CD4-positive, alpha-beta T cell (primary cell): ENCODE results near the gene MT1M. TPM values are rescaled to one million over a fixed set of nuclear protein-coding genes. Genes with fewer than 3 reads are reported as not detected.

Experiments
- ATAC-seq: fragments of 200-7000 bp; cut with Tn5 transposase; one replicate; pipeline ENCODE4 v1.10.0; 2022; ENCODE audit warnings: mild to moderate bottlenecking; ENCODE audit not compliant: poor library complexity
- CTCF ChIA-PET: fragments of 350-600 bp; sonication (Branson Sonifier 250); formaldehyde crosslinking; loops from one replicate; lab custom pipeline; 2021; ENCODE audit warnings: antibody characterized with exemption, inconsistent platforms; lab: Charles Lee
- POLR2A ChIA-PET: fragments of 350-600 bp; sonication (Branson Sonifier 250); formaldehyde crosslinking; loops from one replicate; lab custom pipeline; 2021; ENCODE audit warnings: antibody characterized with exemption, inconsistent platforms; lab: Charles Lee
- DNase-seq, 14 experiments: peaks; one replicate each; pipeline ENCODE4 v3.0.0-alpha.2; 2013 to 2020; ENCODE audit warnings: mixed read lengths in 2 of 14
- H3K27ac ChIP-seq, 2 donors: one replicate each; pipeline versions ENCODE4 v1.5.1 to v1.7.0; 2013; ENCODE audit warnings: low read length in 2 of 2, low read depth in 1 of 2, mild to moderate bottlenecking in 1 of 2
- H3K27me3 ChIP-seq, 2 experiments: 1 replicate in 1 of 2; 2 replicates in 1 of 2; pipeline versions ENCODE4 v1.6.1 to v1.7.0; 2013; ENCODE audit warnings: low read length in 2 of 2, control low read depth in 1 of 2, mild to moderate bottlenecking in 1 of 2, moderate library complexity in 1 of 2; ENCODE audit not compliant: insufficient read depth in 2 of 2, control insufficient read depth in 1 of 2
- H3K36me3 ChIP-seq: one replicate; pipeline ENCODE4 v1.6.1; 2013; ENCODE audit warnings: low read length, control low read depth; ENCODE audit not compliant: insufficient read depth
- H3K4me1 ChIP-seq: one replicate; pipeline ENCODE4 v1.6.1; 2013; ENCODE audit warnings: low read length, control low read depth; ENCODE audit not compliant: insufficient read depth
- H3K4me3 ChIP-seq: one replicate; pipeline ENCODE4 v1.5.1; 2013; ENCODE audit warnings: mild to moderate bottlenecking, low read length, moderate library complexity
- H3K9me3 ChIP-seq, 2 experiments: 1 replicate in 1 of 2; 2 replicates in 1 of 2; pipeline versions ENCODE4 v1.6.1 to v1.7.0; 2013; ENCODE audit warnings: low read length in 2 of 2, mild to moderate bottlenecking in 2 of 2, control low read depth in 1 of 2, moderate library complexity in 1 of 2; ENCODE audit not compliant: control insufficient read depth in 1 of 2, insufficient read depth in 1 of 2
- H3K27ac Mint-ChIP-seq: one replicate; pipeline ENCODE4 v1.8.0; 2020; ENCODE audit warnings: mixed read lengths
- H3K27me3 Mint-ChIP-seq: one replicate; pipeline ENCODE4 v1.8.0; 2021; ENCODE audit warnings: mixed read lengths
- H3K36me3 Mint-ChIP-seq: one replicate; pipeline ENCODE4 v1.8.0; 2021; ENCODE audit warnings: low read depth, mixed read lengths
- H3K4me1 Mint-ChIP-seq: one replicate; pipeline ENCODE4 v1.8.0; 2021; ENCODE audit warnings: low read depth, mixed read lengths
- H3K4me3 Mint-ChIP-seq: one replicate; pipeline ENCODE4 v1.8.0; 2020; ENCODE audit warnings: mild to moderate bottlenecking, mixed read lengths
- H3K9me3 Mint-ChIP-seq: one replicate; pipeline ENCODE4 v1.8.0; 2020; ENCODE audit warnings: mixed read lengths
- intact Hi-C, 2 experiments: fragments of 100-400 bp; cut with DNase I in 1 of 2; cut with micrococcal nuclease in 1 of 2; formaldehyde crosslinking; loops; one replicate each; pipeline versions ENCODE4 v1.15.1 to v1.9.0; 2023 to 2025; cut with DNase I, micrococcal nuclease
- total RNA-seq, 174 experiments: library from RNA in 2 of 174; stranded (reverse) in 2 of 174; gene quantifications; one replicate each; pipeline ENCODE4 v1.2.3 and lab custom pipeline; 2021 to 2026
- TF ChIP-seq, protein P1 (sequence below): fragments of 200-600 bp; IDR thresholded peaks from one replicate; pipeline ENCODE4 v1.8.0; 2022; ENCODE audit warnings: antibody characterized with exemption, mild to moderate bottlenecking

The MT1M gene
- total RNA-seq, 2 experiments from 2014 or later = not detected

DNA sequence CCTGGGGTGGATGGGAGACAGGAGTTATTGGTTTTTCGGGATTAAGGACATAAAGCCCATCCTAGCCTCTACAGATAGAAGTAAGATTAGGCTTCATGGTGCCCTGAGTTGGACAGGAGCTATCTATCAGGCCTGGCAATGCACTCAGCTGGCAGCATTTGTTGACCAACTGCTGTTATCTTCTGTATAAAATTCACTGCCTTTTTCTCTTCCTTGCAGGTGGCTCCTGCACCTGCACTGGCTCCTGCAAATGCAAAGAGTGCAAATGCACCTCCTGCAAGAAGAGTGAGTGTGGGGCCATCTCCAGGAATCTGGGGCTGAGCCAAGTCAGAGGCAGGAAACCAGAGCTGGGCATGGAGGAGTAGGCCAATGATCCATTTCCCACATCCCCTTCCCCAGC lies 6.6 kb downstream of the MT1M start:
- peaks cover 57% of the 10 kb centered on the region for H3K4me1 Mint-ChIP-seq
- Histone ChIP-seq H3K4me3 (no peak overlapping the region), H3K9me3 (peaks cover 0 to 8% of the 10 kb centered on the region in 2 experiments), H3K27me3 (peaks cover 51 to 60% of the 10 kb centered on the region in 2 experiments), H3K4me1 (peaks cover 49% of the 10 kb centered on the region), H3K36me3 (no peaks in the 10 kb centered on the region), H3K27ac (no peak overlapping the region)
- H3K27ac Mint-ChIP-seq = no peak overlapping the region
- POLR2A ChIA-PET = interaction anchor here (0.9 kb wide), 1 partner anchor 27 kb away, joined by 3 read pairs; no protein-coding TSS in a partner anchor
- ATAC-seq = no peak
- no peaks in the 10 kb centered on the region for H3K9me3 Mint-ChIP-seq
- intact Hi-C loops = no loop called here
- DNase-seq = no peak
- peaks cover 69% of the 10 kb centered on the region for H3K27me3 Mint-ChIP-seq
- H3K4me3 Mint-ChIP-seq = no peak overlapping the region
- TF ChIP-seq, protein P1, sequence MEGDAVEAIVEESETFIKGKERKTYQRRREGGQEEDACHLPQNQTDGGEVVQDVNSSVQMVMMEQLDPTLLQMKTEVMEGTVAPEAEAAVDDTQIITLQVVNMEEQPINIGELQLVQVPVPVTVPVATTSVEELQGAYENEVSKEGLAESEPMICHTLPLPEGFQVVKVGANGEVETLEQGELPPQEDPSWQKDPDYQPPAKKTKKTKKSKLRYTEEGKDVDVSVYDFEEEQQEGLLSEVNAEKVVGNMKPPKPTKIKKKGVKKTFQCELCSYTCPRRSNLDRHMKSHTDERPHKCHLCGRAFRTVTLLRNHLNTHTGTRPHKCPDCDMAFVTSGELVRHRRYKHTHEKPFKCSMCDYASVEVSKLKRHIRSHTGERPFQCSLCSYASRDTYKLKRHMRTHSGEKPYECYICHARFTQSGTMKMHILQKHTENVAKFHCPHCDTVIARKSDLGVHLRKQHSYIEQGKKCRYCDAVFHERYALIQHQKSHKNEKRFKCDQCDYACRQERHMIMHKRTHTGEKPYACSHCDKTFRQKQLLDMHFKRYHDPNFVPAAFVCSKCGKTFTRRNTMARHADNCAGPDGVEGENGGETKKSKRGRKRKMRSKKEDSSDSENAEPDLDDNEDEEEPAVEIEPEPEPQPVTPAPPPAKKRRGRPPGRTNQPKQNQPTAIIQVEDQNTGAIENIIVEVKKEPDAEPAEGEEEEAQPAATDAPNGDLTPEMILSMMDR = no peak
- CTCF ChIA-PET = no interaction called here
- H3K36me3 Mint-ChIP-seq = no peaks in the 10 kb centered on the region

DNA sequence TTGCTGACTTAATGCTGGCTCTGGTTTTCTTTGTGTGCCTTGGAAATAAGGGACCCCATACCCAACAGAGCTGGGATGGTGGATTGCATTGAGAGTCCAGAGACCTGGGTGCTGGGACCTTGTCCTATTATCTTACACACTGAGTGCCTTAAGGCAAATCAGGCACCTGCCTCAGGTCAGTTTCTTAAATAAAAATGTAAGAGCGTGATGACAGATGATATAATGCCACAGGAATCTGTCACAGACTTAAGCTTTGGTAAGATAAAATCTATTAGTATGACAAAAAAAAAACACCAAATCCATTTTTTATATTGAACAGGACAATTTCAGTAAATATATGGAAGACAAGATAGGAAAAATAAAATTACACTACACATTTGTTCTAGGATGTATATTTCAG lies 7.6 kb downstream of the MT1M start:
- Mint-ChIP-seq H3K27ac (no peak overlapping the region), H3K9me3 (no peaks in the 10 kb centered on the region), H3K36me3 (no peaks in the 10 kb centered on the region), H3K4me3 (no peak overlapping the region), H3K27me3 (peaks cover 59% of the 10 kb centered on the region), H3K4me1 (peaks cover 51% of the 10 kb centered on the region)
- intact Hi-C loops = no loop called here
- ATAC-seq (no peak), DNase-seq (no peak)
- CTCF ChIA-PET = no interaction called here
- Histone ChIP-seq H3K9me3 (peaks cover 0 to 3% of the 10 kb centered on the region in 2 experiments), H3K27ac (no peak overlapping the region), H3K36me3 (no peaks in the 10 kb centered on the region), H3K27me3 (peaks cover 41 to 50% of the 10 kb centered on the region in 2 experiments), H3K4me3 (no peak overlapping the region), H3K4me1 (peaks cover 47% of the 10 kb centered on the region)
- TF ChIP-seq, protein P1 = no peak
- POLR2A ChIA-PET = no interaction called here

DNA sequence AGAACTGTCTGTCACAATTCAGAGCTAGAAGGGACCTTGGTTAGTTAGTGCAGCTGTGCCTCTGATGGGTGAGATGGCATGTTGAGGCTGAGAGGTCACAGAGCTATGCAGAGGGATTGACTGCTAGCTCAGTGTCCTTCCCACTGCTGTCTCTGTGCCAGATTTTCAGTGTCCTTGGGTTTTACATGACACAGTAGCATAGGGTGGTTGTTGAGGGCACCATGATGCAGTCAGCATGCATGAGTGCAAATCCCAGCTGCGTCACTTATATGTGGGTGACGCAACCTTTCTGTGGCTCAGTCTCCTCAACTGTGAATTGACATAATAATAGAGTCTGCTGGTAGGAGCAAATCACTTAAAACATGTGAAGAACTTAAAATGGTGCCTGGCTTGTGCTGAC lies 8.7 kb downstream of the MT1M start:
- no peaks in the 10 kb centered on the region for H3K36me3 ChIP-seq
- CTCF ChIA-PET = interaction anchor here (3.6 kb wide), 1 partner anchor 61 kb away, joined by 20 read pairs; no protein-coding TSS in a partner anchor

More for the DNA sequence above, 8.7 kb downstream of the MT1M start:
- Histone ChIP-seq H3K27me3 (peaks cover 34 to 40% of the 10 kb centered on the region in 2 experiments), H3K9me3 (no peaks in the 10 kb centered on the region), H3K4me1 (peaks cover 36% of the 10 kb centered on the region), H3K4me3 (no peak overlapping the region), H3K27ac (no peak overlapping the region)
- Mint-ChIP-seq H3K27me3 (peaks cover 51% of the 10 kb centered on the region), H3K27ac (no peak overlapping the region), H3K36me3 (no peaks in the 10 kb centered on the region), H3K4me3 (no peak overlapping the region), H3K4me1 (peaks cover 43% of the 10 kb centered on the region), H3K9me3 (no peaks in the 10 kb centered on the region)
- ATAC-seq (no peak), DNase-seq (no peak)
- POLR2A ChIA-PET = interaction anchor here (4.0 kb wide), 1 partner anchor 32 kb away, joined by 26 read pairs; the partner anchor contains the start of gene MT2A
- intact Hi-C loops = no loop called here
- TF ChIP-seq, protein P1 = no peak
